ENCODE results near the gene GLRX3.
"Not testable (repeated sequence)": the region's sequence is repeated elsewhere in the genome, so short reads cannot be mapped to it uniquely, and the experiment has no call there.

Gene GLRX3

GRCh38 chr10:130190737-130191115 lies 54.5 kb downstream of the GLRX3 start:
- no peak for DNase-seq

GRCh38 chr10:130191380-130191779 lies 55.2 kb downstream of the GLRX3 start:
- no peak for DNase-seq

GRCh38 chr10:130192276-130192848 lies 56.2 kb downstream of the GLRX3 start:
- DNase-seq, result no peak

- no peak for DNase-seq
These were observed 56.8 kb downstream of the GLRX3 start for GRCh38 chr10:130193033-130193432.

GRCh38 chr10:130193493-130194193 lies 57.5 kb downstream of the GLRX3 start:
- DNase-seq, result no peak

- no peak for DNase-seq
These were observed 58.2 kb downstream of the GLRX3 start for GRCh38 chr10:130194194-130194990.

- DNase-seq, result no peak
These were observed 58.9 kb downstream of the GLRX3 start for GRCh38 chr10:130194991-130195645.

GRCh38 chr10:130195746-130196294 lies 59.6 kb downstream of the GLRX3 start:
- no peak for DNase-seq

- no peak for DNase-seq
These were observed 60.6 kb downstream of the GLRX3 start for GRCh38 chr10:130196511-130197487.

- DNase-seq, result no peak
These were observed 62.5 kb downstream of the GLRX3 start for GRCh38 chr10:130198651-130199050.

GRCh38 chr10:130200179-130201042 lies 64.2 kb downstream of the GLRX3 start:
- no peak for DNase-seq

- no peak for DNase-seq
These were observed 64.8 kb downstream of the GLRX3 start for GRCh38 chr10:130201043-130201380.

GRCh38 chr10:130202150-130202549 lies 66.0 kb downstream of the GLRX3 start:
- not testable (repeated sequence) for DNase-seq

- no peak for DNase-seq
These were observed 66.9 kb downstream of the GLRX3 start for GRCh38 chr10:130202984-130203621.

GRCh38 chr10:130203626-130204025 lies 67.4 kb downstream of the GLRX3 start:
- DNase-seq, result no peak

GRCh38 chr10:130206216-130206737 lies 70.1 kb downstream of the GLRX3 start:
- no peak for DNase-seq

GRCh38 chr10:130207205-130207604 lies 71.0 kb downstream of the GLRX3 start:
- no peak for DNase-seq

- DNase-seq, result no peak
These were observed 72.6 kb downstream of the GLRX3 start for GRCh38 chr10:130208807-130209206.

GRCh38 chr10:130212746-130213145 lies 76.6 kb downstream of the GLRX3 start:
- no peak for DNase-seq

Measured in CD4-positive, alpha-beta T cell treated with Interleukin-4 for 4 hours (primary cell).